GM12874 (cell line): Measurements from ENCODE around the gene CEP57.

Source experiments
- TF ChIP-seq, protein P1 (sequence below): IDR thresholded peaks from 2 replicates; pipeline ENCODE4 v1.5.1; 2011; ENCODE audit warnings: low read depth, mild to moderate bottlenecking, control low read depth, low read length, moderate library complexity; ENCODE audit not compliant: insufficient read depth

The CEP57 gene

GRCh38 chr11:95790123-95790932 is at the start of gene CEP57:
Gene CEP57 (plus strand): TSS chr11:95790498. CDS start chr11:95790699, 201 bp downstream.
- TF ChIP-seq, protein P1, sequence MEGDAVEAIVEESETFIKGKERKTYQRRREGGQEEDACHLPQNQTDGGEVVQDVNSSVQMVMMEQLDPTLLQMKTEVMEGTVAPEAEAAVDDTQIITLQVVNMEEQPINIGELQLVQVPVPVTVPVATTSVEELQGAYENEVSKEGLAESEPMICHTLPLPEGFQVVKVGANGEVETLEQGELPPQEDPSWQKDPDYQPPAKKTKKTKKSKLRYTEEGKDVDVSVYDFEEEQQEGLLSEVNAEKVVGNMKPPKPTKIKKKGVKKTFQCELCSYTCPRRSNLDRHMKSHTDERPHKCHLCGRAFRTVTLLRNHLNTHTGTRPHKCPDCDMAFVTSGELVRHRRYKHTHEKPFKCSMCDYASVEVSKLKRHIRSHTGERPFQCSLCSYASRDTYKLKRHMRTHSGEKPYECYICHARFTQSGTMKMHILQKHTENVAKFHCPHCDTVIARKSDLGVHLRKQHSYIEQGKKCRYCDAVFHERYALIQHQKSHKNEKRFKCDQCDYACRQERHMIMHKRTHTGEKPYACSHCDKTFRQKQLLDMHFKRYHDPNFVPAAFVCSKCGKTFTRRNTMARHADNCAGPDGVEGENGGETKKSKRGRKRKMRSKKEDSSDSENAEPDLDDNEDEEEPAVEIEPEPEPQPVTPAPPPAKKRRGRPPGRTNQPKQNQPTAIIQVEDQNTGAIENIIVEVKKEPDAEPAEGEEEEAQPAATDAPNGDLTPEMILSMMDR: no peak

GRCh38 chr11:95750101-95750500 is 40.2 kb upstream of the CEP57 start:
- TF ChIP-seq, protein P1: no peak

- TF ChIP-seq, protein P1: no peak
These were observed 38.8 kb upstream of the CEP57 start for GRCh38 chr11:95751515-95751914.

DNA sequence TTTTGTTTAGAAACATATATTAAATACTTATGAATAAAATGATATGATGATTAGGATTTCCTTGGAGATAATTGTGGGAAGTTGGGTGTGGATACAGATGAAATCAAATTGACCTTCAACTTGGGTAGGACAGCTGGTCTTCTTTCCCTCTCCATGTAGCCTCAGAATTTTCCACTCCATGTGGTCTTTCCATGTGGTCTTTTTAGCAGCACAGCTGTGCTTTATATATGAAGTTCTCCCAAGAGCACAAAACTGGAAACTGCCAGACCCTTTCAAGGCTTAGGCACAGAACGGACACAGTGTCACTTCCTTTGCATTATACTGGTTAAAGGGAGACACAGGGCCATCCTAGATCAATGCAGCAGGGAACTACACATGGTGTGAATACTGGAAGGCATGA is 29.4 kb upstream of the CEP57 start:
- TF ChIP-seq, protein P1: no peak

- TF ChIP-seq, protein P1: no peak
These were observed 27.8 kb upstream of the CEP57 start for GRCh38 chr11:95762534-95762933.

- TF ChIP-seq, protein P1: peak; percentile 19; the same call in 1 of the 2 replicates
These were observed 25.9 kb upstream of the CEP57 start for GRCh38 chr11:95764267-95764898.

DNA sequence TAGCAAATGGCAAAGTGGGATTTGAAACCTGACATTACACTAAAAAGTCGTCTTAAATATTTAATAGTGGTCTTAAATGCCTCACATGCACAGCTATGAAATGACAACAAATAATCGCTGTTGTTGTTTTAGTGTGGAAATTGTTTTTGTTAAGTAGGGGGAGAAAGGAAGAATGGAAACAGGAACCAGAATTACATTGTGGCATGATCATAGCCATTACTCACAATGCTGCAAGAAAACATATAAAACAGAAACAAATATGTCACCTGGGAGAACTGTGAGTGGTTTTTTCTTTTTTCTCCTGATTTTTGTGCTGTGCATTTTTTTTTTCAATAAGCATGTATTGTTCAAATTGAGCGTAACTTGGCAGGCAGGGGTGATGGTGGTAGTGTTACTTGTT is 23.6 kb upstream of the CEP57 start:
- TF ChIP-seq, protein P1: no peak
